CD4-positive, alpha-beta T cell treated with Interleukin-17A for 4 hours (primary cell): Measurements from ENCODE around the gene SOST.

Source experiments
- DNase-seq: peaks from one replicate; pipeline ENCODE4 v3.0.0-alpha.2; 2020; ENCODE audit warnings: mixed read lengths

Gene SOST

GRCh38 chr17:43740541-43740940, 18.1 kb downstream of the SOST start:
- DNase-seq, result no peak

- DNase-seq, result no peak
These were observed 20.9 kb downstream of the SOST start for GRCh38 chr17:43737722-43738121.

GRCh38 chr17:43736389-43736788, 22.2 kb downstream of the SOST start:
- DNase-seq, result no peak

- DNase-seq, result no peak
These were observed 24.2 kb downstream of the SOST start for GRCh38 chr17:43734376-43734775.

GRCh38 chr17:43733956-43734355, 24.6 kb downstream of the SOST start:
- DNase-seq, result no peak

- DNase-seq, result no peak
These were observed 25.6 kb downstream of the SOST start for GRCh38 chr17:43732958-43733357.

GRCh38 chr17:43728081-43728480, 30.5 kb downstream of the SOST start:
- DNase-seq, result no peak

- DNase-seq, result no peak
These were observed 34.8 kb downstream of the SOST start for GRCh38 chr17:43723697-43724359.

GRCh38 chr17:43722870-43723665, 35.5 kb downstream of the SOST start:
- no peak for DNase-seq

GRCh38 chr17:43722269-43722619, 36.3 kb downstream of the SOST start:
- DNase-seq, result no peak

- DNase-seq, result no peak
These were observed 36.9 kb downstream of the SOST start for GRCh38 chr17:43721537-43722268.

- DNase-seq, result peak; percentile 85
These were observed 38.1 kb downstream of the SOST start for GRCh38 chr17:43720311-43721060.

GRCh38 chr17:43719578-43719977, 39.0 kb downstream of the SOST start:
- no peak for DNase-seq

- no peak for DNase-seq
These were observed 40.0 kb downstream of the SOST start for GRCh38 chr17:43718544-43718943.

GRCh38 chr17:43717913-43718312, 40.7 kb downstream of the SOST start:
- DNase-seq, result no peak

GRCh38 chr17:43714465-43715149, 44.0 kb downstream of the SOST start:
- no peak for DNase-seq

- peak; percentile 8 for DNase-seq
These were observed 45.0 kb downstream of the SOST start for GRCh38 chr17:43713494-43714162.

- DNase-seq, result no peak
These were observed 46.2 kb downstream of the SOST start for GRCh38 chr17:43712397-43712796.

GRCh38 chr17:43710101-43710500, 48.5 kb downstream of the SOST start:
- no peak for DNase-seq

GRCh38 chr17:43709210-43709609, 49.4 kb downstream of the SOST start:
- no peak for DNase-seq

- DNase-seq, result no peak
These were observed 51.4 kb downstream of the SOST start for GRCh38 chr17:43707184-43707583.

- DNase-seq, result no peak
These were observed 52.4 kb downstream of the SOST start for GRCh38 chr17:43706235-43706634.
